B cell (primary cell): ENCODE measurements around the gene CALHM4. TPM values are rescaled to one million over a fixed set of nuclear protein-coding genes. Genes with fewer than 3 reads are reported as not detected.

ENCODE experiments used
- ATAC-seq: fragments of 200-7000 bp; cut with Tn5 transposase; one replicate; pipeline ENCODE4 v1.10.0; 2021; ENCODE audit warnings: low read depth, mild to moderate bottlenecking, moderate number of reproducible peaks, moderate library complexity
- CTCF ChIA-PET: fragments of 350-600 bp; sonication (Branson Sonifier 250); formaldehyde crosslinking; loops from one replicate; lab custom pipeline; 2021; ENCODE audit warnings: antibody characterized with exemption, inconsistent platforms; lab: Charles Lee
- POLR2A ChIA-PET: fragments of 350-600 bp; sonication (Branson Sonifier 250); formaldehyde crosslinking; loops from one replicate; lab custom pipeline; 2021; ENCODE audit warnings: antibody characterized with exemption; lab: Charles Lee
- DNase-seq: peaks from one replicate; pipeline ENCODE4 v3.0.0; 2013
- H2AFZ ChIP-seq: 2 replicates; pipeline ENCODE4 v1.6.1; 2012; ENCODE audit warnings: mild to moderate bottlenecking, low read depth, low read length; ENCODE audit not compliant: insufficient read depth, poor library complexity, severe bottlenecking
- H3K27ac ChIP-seq, 2 donors: 1 replicate in 1 of 2; 2 replicates in 1 of 2; pipeline ENCODE4 v1.5.1; 2012 to 2013; ENCODE audit warnings: low read length in 2 of 2, mild to moderate bottlenecking in 2 of 2, moderate library complexity in 1 of 2
- H3K27me3 ChIP-seq, 4 experiments: fragments of 200-600 bp in 1 of 4; sonication (generic) in 1 of 4; replicated peaks in 1 of 4; 1 replicate in 2 of 4; 2 replicates in 2 of 4; pipeline versions ENCODE4 v1.6.1 to v1.7.0; 2013 to 2016; ENCODE audit warnings: low read length in 3 of 4, mild to moderate bottlenecking in 2 of 4, mixed read lengths in 1 of 4, moderate library complexity in 1 of 4; ENCODE audit not compliant: insufficient read depth in 4 of 4, control insufficient read depth in 3 of 4; ENCODE audit errors: control extremely low read depth in 1 of 4
- H3K36me3 ChIP-seq, 2 experiments: replicated peaks in 1 of 2; 1 replicate in 1 of 2; 2 replicates in 1 of 2; pipeline versions ENCODE4 v1.6.1 to v1.7.1; 2013; ENCODE audit warnings: low read length in 1 of 2; ENCODE audit not compliant: insufficient read depth in 2 of 2, control insufficient read depth in 1 of 2; ENCODE audit errors: control extremely low read depth in 1 of 2, extremely low read depth in 1 of 2
- H3K4me1 ChIP-seq, 2 donors: fragments of 200-600 bp in 1 of 2; sonication (generic) in 1 of 2; 1 replicate in 1 of 2; 2 replicates in 1 of 2; pipeline versions ENCODE4 v1.5.1 to v1.6.1; 2013 to 2017; ENCODE audit warnings: low read length in 2 of 2; ENCODE audit not compliant: control insufficient read depth in 2 of 2, insufficient read depth in 2 of 2
- H3K4me2 ChIP-seq: replicated peaks from 2 replicates; pipeline ENCODE3; 2012; ENCODE audit warnings: mild to moderate bottlenecking, low read depth, low read length; ENCODE audit not compliant: poor library complexity, severe bottlenecking
- H3K4me3 ChIP-seq, 5 experiments: fragments of 200-600 bp in 1 of 5; sonication (generic) in 1 of 5; 1 replicate in 3 of 5; 2 replicates in 2 of 5; pipeline versions ENCODE4 v1.5.1 to v1.7.0; 2011 to 2016; ENCODE audit warnings: low read length in 4 of 5, mild to moderate bottlenecking in 4 of 5, low read depth in 2 of 5, control low read depth in 1 of 5, moderate library complexity in 1 of 5; ENCODE audit not compliant: insufficient read depth in 1 of 5; ENCODE audit errors: control extremely low read depth in 1 of 5, extremely low read depth in 1 of 5
- H3K79me2 ChIP-seq: fragments of 200-600 bp; sonication (generic); one replicate; pipeline ENCODE4 v1.6.0; 2016; ENCODE audit warnings: low read length; ENCODE audit not compliant: control insufficient read depth, insufficient read depth
- H3K9ac ChIP-seq: fragments of 200-600 bp; sonication (generic); 2 replicates; pipeline ENCODE4 v1.6.1; 2017; ENCODE audit warnings: mild to moderate bottlenecking, low read length, moderate library complexity
- H3K9me3 ChIP-seq, 3 donors: one replicate each; pipeline versions ENCODE4 v1.6.1 to v1.7.1; 2013; ENCODE audit warnings: low read length in 2 of 3; ENCODE audit not compliant: control insufficient read depth in 2 of 3, insufficient read depth in 1 of 3; ENCODE audit errors: control extremely low read depth in 1 of 3
- H4K20me1 ChIP-seq: 2 replicates; pipeline ENCODE4 v1.6.0; 2012; ENCODE audit warnings: mild to moderate bottlenecking, low read length; ENCODE audit not compliant: insufficient read depth, control insufficient read depth, poor library complexity, severe bottlenecking
- H3K27ac Mint-ChIP-seq: one replicate; pipeline ENCODE4 v1.8.0; 2021; ENCODE audit warnings: mixed read lengths
- H3K27me3 Mint-ChIP-seq: one replicate; pipeline ENCODE4 v1.8.0; 2021; ENCODE audit warnings: mixed read lengths
- H3K4me1 Mint-ChIP-seq: one replicate; pipeline ENCODE4 v1.8.0; 2021; ENCODE audit warnings: mixed read lengths
- H3K4me3 Mint-ChIP-seq: one replicate; pipeline ENCODE4 v1.8.0; 2021; ENCODE audit warnings: mixed read lengths
- H3K9me3 Mint-ChIP-seq: one replicate; pipeline ENCODE4 v1.8.0; 2022; ENCODE audit warnings: mixed read lengths; ENCODE audit not compliant: insufficient read depth
- CTCF ChIP-seq: fragments of 200-600 bp; IDR thresholded peaks from one replicate; pipeline ENCODE4 v1.8.0; 2022; ENCODE audit warnings: antibody characterized with exemption, mild to moderate bottlenecking
- EZH2 ChIP-seq: IDR thresholded peaks from 2 replicates; pipeline ENCODE4 v1.6.1; 2012; ENCODE audit warnings: borderline replicate concordance, low read depth, mild to moderate bottlenecking, moderate library complexity, low read length; ENCODE audit not compliant: insufficient read depth, poor library complexity, severe bottlenecking
- WGBS: methylation state at CpG from one replicate; pipeline ENCODE4 v1.1.5; 2013; ENCODE audit warnings: missing lambda C conversion rate; ENCODE audit not compliant: insufficient coverage; 5-methylcytosine and 5-hydroxymethylcytosine counted together
- intact Hi-C: fragments of 100-400 bp; cut with micrococcal nuclease; formaldehyde crosslinking; loops from one replicate; pipeline ENCODE4 v1.10.0; 2022
- polyA plus RNA-seq: library from polyadenylated mRNA; depleted of rRNA; stranded (reverse); fragments of >200 nt; gene quantifications from 2 replicates; pipeline ENCODE4 v1.2.3, GENCODE V29; 2012
- total RNA-seq, 2 donors: library from RNA; stranded (reverse); fragments of 120-200 nt in 1 of 2; gene quantifications; 1 replicate in 1 of 2; 2 replicates in 1 of 2; pipeline versions ENCODE4 v1.2.3 to v1.2.4, GENCODE V29; 2013 to 2022

The CALHM4 gene
- total and polyA plus RNA-seq, 2 donors (not counting 1 experiment from before 2014, with no cell fraction given), result not detected

- Histone ChIP-seq H3K4me3 (no peak overlapping the region), H3K4me1 (no peaks in the 10 kb centered on the region), H3K9ac (no peak overlapping the region), H3K27ac (no peak overlapping the region), H3K4me2 (no peak overlapping the region), H3K27me3 (no peaks in the 10 kb centered on the region), H4K20me1 (peaks cover 4% of the 10 kb centered on the region), H3K79me2 (peaks cover 4% of the 10 kb centered on the region), H2AFZ (no peak overlapping the region), H3K36me3 (peaks cover 13 to 51% of the 10 kb centered on the region in 2 experiments), H3K9me3 (no peaks in the 10 kb centered on the region)
- no peak overlapping the region for H3K27ac Mint-ChIP-seq
- H3K4me1 Mint-ChIP-seq, result no peaks in the 10 kb centered on the region
- POLR2A ChIA-PET, result no interaction called here
- no CpG with 5 or more reads among the region's 2 CpGs for WGBS
- DNase-seq, result no peak
- no peaks in the 10 kb centered on the region for H3K27me3 Mint-ChIP-seq
- H3K4me3 Mint-ChIP-seq, result no peak overlapping the region
- intact Hi-C loops, result no loop called here
- no peak for ATAC-seq
- CTCF ChIA-PET, result no interaction called here
- no peaks in the 10 kb centered on the region for H3K9me3 Mint-ChIP-seq
- no peak for TF ChIP-seq EZH2
- no peak for TF ChIP-seq CTCF
Measured at GRCh38 chr6:116586738-116587137, 33.2 kb downstream of the CALHM4 start.

GRCh38 chr6:116595247-116595646 lies 41.7 kb downstream of the CALHM4 start:
- no peaks in the 10 kb centered on the region for H3K4me1 Mint-ChIP-seq

More at GRCh38 chr6:116595247-116595646, 41.7 kb downstream of the CALHM4 start:
- intact Hi-C loops, result no loop called here
- no peak overlapping the region for H3K4me3 ChIP-seq
- H4K20me1 ChIP-seq, result no peaks in the 10 kb centered on the region
- H3K4me1 ChIP-seq, result no peaks in the 10 kb centered on the region
- ATAC-seq (no peak), DNase-seq (no peak)
- no peak overlapping the region for H2AFZ ChIP-seq
- H3K79me2 ChIP-seq, result no peaks in the 10 kb centered on the region
- no peaks in the 10 kb centered on the region for H3K27me3 ChIP-seq
- WGBS, result no CpG with 5 or more reads among the region's 3 CpGs
- TF ChIP-seq EZH2 (no peak), CTCF (no peak)
- Mint-ChIP-seq H3K9me3 (no peaks in the 10 kb centered on the region), H3K4me3 (no peak overlapping the region), H3K27me3 (no peaks in the 10 kb centered on the region), H3K27ac (no peak overlapping the region)
- no peak overlapping the region for H3K4me2 ChIP-seq
- H3K9me3 ChIP-seq, result no peaks in the 10 kb centered on the region
- H3K27ac ChIP-seq, result no peak overlapping the region
- POLR2A ChIA-PET, result no interaction called here
- CTCF ChIA-PET, result no interaction called here
- H3K9ac ChIP-seq, result no peak overlapping the region
- peaks cover 12 to 35% of the 10 kb centered on the region in 2 experiments for H3K36me3 ChIP-seq
